ENCODE results near the gene SOCS1.

Gene SOCS1

DNA sequence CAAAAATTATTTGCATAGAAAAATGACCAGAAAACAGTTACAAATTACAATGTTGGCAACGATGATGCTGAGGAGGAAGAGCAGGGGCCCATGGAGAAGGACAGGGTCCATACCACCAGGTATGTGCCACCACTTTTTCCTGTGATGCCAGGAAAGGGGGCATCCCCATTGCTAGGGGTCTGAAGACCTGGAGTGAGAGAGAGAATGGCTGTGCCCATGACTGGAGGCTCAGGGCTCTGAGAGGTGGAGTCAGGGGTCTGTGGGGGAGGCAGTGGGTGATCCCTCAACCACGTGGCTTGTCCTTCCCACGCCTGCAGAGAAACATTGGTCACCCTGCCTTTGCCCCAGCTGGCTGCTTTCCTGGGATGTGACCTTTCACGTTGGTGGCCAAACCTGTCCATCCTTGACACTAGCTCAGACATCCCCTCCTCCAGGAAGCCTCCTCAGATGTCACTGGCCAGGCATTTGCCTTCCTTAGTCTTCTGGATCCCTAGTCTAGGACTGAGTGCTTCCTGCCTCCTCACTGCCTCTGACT lies 51.4 kb downstream of the SOCS1 start:
- no peak for DNase-seq (ENCODE audit: low read depth)

Measured in iris pigment epithelial cell (primary cell).